Measurements from ENCODE around the gene ILF3.

The ILF3 gene

GRCh38 chr19:10695401-10696398, 41.6 kb downstream of the ILF3 start:
- H3K4me3 ChIP-seq (replicated peaks; ENCODE audit: insufficient read depth, low read length), result peak overlapping the region; percentile 30
- H3K27me3 ChIP-seq (ENCODE audit: insufficient read depth, poor library complexity, severe bottlenecking), result no peaks in the 10 kb centered on the region
- H3K27ac ChIP-seq (replicated peaks), result no peak overlapping the region
- TF ChIP-seq REST (IDR thresholded peaks at IDR 0.05; ENCODE audit: insufficient replicate concordance, low read depth), result peak; percentile 99
- TF ChIP-seq SPI1 (IDR thresholded peaks at IDR 0.05; ENCODE audit: borderline replicate concordance, low read depth), result no peak
- DNase-seq (ENCODE audit: low read depth in 1 of 2, low spot score in 1 of 2), result peak; percentile 89 to 94

GRCh38 chr19:10699650-10700335, 45.6 kb downstream of the ILF3 start:
- H3K27ac ChIP-seq (replicated peaks), result no peak overlapping the region
- DNase-seq (ENCODE audit: low read depth in 1 of 2, low spot score in 1 of 2), result peak in 1 of 2 experiments; percentile 71
- no peak for TF ChIP-seq POLR2AphosphoS5 (IDR thresholded peaks at IDR 0.05; ENCODE audit: low read depth)
- no peak for TF ChIP-seq SPI1 (IDR thresholded peaks at IDR 0.05; ENCODE audit: borderline replicate concordance, low read depth)
- no peak for TF ChIP-seq GABPA (IDR thresholded peaks at IDR 0.05; ENCODE audit: low read depth)
- TF ChIP-seq CTCF (IDR thresholded peaks at IDR 0.05; ENCODE audit: insufficient read depth, low read length), result peak; percentile 52
- no peaks in the 10 kb centered on the region for H3K27me3 ChIP-seq (ENCODE audit: insufficient read depth, poor library complexity, severe bottlenecking)
- H3K4me3 ChIP-seq (replicated peaks; ENCODE audit: insufficient read depth, low read length), result no peak overlapping the region

- Histone ChIP-seq H3K27ac (replicated peaks) (peak overlapping the region; percentile 77), H3K4me3 (replicated peaks; ENCODE audit: insufficient read depth, low read length) (peak overlapping the region; percentile 81), H3K27me3 (ENCODE audit: insufficient read depth, poor library complexity, severe bottlenecking) (no peaks in the 10 kb centered on the region)
- DNase-seq (ENCODE audit: low read depth in 1 of 2, low spot score in 1 of 2), result peak in 1 of 2 experiments; percentile 48
- TF ChIP-seq GABPA (IDR thresholded peaks at IDR 0.05; ENCODE audit: low read depth), result peak; percentile 39; the same call in 1 of the 2 replicates
- no peak for TF ChIP-seq POLR2AphosphoS5 (IDR thresholded peaks at IDR 0.05; ENCODE audit: low read depth)
- peak; percentile 87 for TF ChIP-seq REST (IDR thresholded peaks at IDR 0.05; ENCODE audit: insufficient replicate concordance, low read depth)
Observed at GRCh38 chr19:10701955-10702525, 47.9 kb downstream of the ILF3 start.

- Histone ChIP-seq H3K27me3 (ENCODE audit: insufficient read depth, poor library complexity, severe bottlenecking) (no peaks in the 10 kb centered on the region), H3K27ac (replicated peaks) (no peak overlapping the region), H3K4me3 (replicated peaks; ENCODE audit: insufficient read depth, low read length) (no peak overlapping the region)
- DNase-seq (ENCODE audit: low read depth in 1 of 2, low spot score in 1 of 2), result no peak
- TF ChIP-seq REST (IDR thresholded peaks at IDR 0.05; ENCODE audit: insufficient replicate concordance, low read depth), result no peak
Observed at GRCh38 chr19:10706990-10707389, 52.8 kb downstream of the ILF3 start.
